Mucosa of rectum (tissue), 2 donors: ENCODE data around the gene FBXL22.
"Not testable (repeated sequence)": the region's sequence is repeated elsewhere in the genome, so short reads cannot be mapped to it uniquely, and the experiment has no call there.

Experiments
- H3K27ac ChIP-seq, 2 donors: one replicate each; pipeline ENCODE4 v1.7.0; 2013; ENCODE audit warnings: inconsistent platforms in 2 of 2, low read depth in 2 of 2, low read length in 2 of 2
- H3K27me3 ChIP-seq, 2 donors: one replicate each; pipeline ENCODE4 v1.7.0; 2013; ENCODE audit warnings: low read length in 2 of 2; ENCODE audit not compliant: control insufficient read depth in 2 of 2, insufficient read depth in 2 of 2
- H3K36me3 ChIP-seq, 2 donors: one replicate each; pipeline ENCODE4 v1.7.0; 2013; ENCODE audit warnings: low read length in 2 of 2; ENCODE audit not compliant: control insufficient read depth in 2 of 2, insufficient read depth in 2 of 2
- H3K4me1 ChIP-seq, 2 donors: one replicate each; pipeline ENCODE4 v1.7.0; 2013; ENCODE audit warnings: low read length in 2 of 2, mild to moderate bottlenecking in 1 of 2; ENCODE audit not compliant: control insufficient read depth in 2 of 2, insufficient read depth in 2 of 2
- H3K4me3 ChIP-seq, 2 donors: one replicate each; pipeline ENCODE4 v1.7.0; 2013; ENCODE audit warnings: low read length in 2 of 2
- H3K9ac ChIP-seq, 2 donors: one replicate each; pipeline ENCODE4 v1.7.0; 2013; ENCODE audit warnings: low read length in 2 of 2, low read depth in 1 of 2, mild to moderate bottlenecking in 1 of 2
- H3K9me3 ChIP-seq, 2 donors: one replicate each; pipeline ENCODE4 v1.7.0; 2013; ENCODE audit warnings: low read length in 2 of 2; ENCODE audit not compliant: control insufficient read depth in 2 of 2
- donor health status: healthy.
- donor health status: Normal muscosa, but diverticular disease.

The FBXL22 gene

DNA sequence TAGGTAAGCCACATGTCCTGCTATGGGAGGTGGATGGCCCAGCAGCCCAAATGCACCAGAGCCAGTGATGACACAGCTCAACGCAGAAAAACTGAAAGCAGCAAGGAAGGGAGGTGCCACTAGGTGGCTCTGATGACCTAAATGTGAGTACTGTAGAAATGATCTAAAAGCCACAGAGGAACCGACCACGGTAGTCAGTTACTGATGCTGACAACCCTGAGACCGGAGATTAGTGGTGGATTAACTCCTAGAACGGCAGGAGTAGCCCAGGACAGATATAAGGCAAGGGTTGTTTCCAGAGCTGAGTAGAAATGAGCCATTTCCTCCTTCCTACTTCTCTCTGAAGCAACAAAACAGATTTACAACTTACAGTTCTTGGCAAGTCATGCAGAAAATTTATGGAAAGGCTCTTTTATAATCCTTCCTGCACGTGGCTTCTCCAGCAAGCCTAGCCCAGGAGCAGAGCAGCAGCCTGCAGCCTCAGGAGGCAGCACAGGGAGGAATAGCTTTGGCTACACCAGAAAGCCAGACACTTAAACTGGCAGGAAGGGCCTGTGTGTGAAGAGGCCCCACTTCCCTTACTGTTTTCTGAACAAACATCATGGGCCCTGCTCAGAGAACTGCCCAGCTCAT, 13.1 kb downstream of the FBXL22 start:
- Histone ChIP-seq H3K4me3 (peak overlapping the region in 1 of 2 donors; percentile 28), H3K27ac (peak overlapping the region; percentile 74 to 80), H3K27me3 (no peaks in the 10 kb centered on the region), H3K9me3 (no peaks in the 10 kb centered on the region), H3K4me1 (peaks cover 17 to 23% of the 10 kb centered on the region in 2 donors), H3K36me3 (peaks cover 26 to 31% of the 10 kb centered on the region in 2 donors), H3K9ac (peak overlapping the region; percentile 42 to 56)

DNA sequence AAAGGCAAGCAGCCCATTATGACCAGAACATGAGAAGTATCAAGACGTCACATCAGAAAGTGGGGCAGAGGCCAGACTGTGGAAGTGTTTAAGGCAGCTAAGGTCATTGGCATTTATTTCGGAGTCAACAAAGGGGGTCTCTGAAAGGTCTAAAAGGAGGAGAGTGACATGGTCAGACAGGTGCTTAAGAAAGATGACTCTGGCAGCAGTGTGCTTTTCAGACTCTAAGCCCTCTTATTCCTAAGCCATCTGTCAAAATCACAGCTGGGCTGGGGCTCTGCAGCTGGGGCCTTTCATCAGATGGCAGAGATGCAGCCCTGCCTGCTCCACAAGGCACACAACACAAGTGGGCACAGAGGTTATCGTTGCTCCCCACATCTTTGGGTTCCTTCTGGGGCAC, 14.0 kb downstream of the FBXL22 start:
- Histone ChIP-seq H3K9ac (no peak overlapping the region), H3K27me3 (no peaks in the 10 kb centered on the region), H3K27ac (peak overlapping the region in 1 of 2 donors; percentile 19), H3K36me3 (peaks cover 29 to 39% of the 10 kb centered on the region in 2 donors), H3K9me3 (no peaks in the 10 kb centered on the region), H3K4me3 (no peak overlapping the region), H3K4me1 (peaks cover 17 to 23% of the 10 kb centered on the region in 2 donors)

DNA sequence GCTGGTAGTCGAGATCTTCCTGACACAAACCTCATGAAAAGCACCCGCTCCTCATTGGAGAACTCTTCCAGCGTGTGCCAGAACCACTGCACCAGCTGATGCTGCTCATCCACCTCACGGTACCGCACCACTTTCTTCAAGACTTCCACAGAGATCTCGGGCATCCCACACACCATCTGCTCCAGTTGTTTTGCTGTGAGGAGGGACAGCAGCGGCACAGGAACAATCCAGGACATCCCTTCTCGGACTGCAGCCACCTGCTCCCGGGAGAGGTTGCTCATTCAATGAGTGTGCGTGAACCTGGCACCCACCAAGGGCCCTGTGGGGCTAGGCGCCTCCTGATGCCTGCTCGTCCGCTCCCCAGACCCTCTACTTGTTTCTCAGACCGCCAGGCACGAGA, 15.1 kb downstream of the FBXL22 start:
- peaks cover 17 to 23% of the 10 kb centered on the region in 2 donors for H3K4me1 ChIP-seq
- H3K4me3 ChIP-seq = no peak overlapping the region
- no peak overlapping the region for H3K27ac ChIP-seq
- H3K9me3 ChIP-seq = no peaks in the 10 kb centered on the region
- peaks cover 29 to 41% of the 10 kb centered on the region in 2 donors for H3K36me3 ChIP-seq
- no peaks in the 10 kb centered on the region for H3K27me3 ChIP-seq
- no peak overlapping the region for H3K9ac ChIP-seq

DNA sequence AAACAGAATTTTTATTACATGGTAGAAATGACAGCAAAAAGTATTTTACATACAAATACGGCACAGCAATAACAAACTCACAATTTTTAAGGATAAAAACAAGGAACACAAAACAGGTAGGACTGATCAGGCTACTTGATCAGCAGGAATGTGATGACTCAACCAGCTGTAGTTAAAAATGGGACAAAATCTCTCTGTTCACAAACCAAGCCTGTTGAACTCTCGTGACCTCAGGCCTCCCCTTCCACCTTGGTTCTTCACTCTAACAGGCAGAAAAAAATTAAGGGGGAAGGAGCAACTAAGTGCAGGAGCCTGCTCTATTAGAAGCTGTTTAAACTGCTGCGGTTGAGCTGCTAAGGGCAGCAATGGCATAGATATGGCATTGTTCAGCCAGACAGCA, 18.7 kb downstream of the FBXL22 start:
- H3K36me3 ChIP-seq = peaks cover 9 to 21% of the 10 kb centered on the region in 2 donors
- H3K4me3 ChIP-seq = no peak overlapping the region
- no peak overlapping the region for H3K27ac ChIP-seq
- H3K27me3 ChIP-seq = no peaks in the 10 kb centered on the region
- peaks cover 7% of the 10 kb centered on the region in 2 donors for H3K4me1 ChIP-seq
- no peaks in the 10 kb centered on the region for H3K9me3 ChIP-seq
- no peak overlapping the region for H3K9ac ChIP-seq

DNA sequence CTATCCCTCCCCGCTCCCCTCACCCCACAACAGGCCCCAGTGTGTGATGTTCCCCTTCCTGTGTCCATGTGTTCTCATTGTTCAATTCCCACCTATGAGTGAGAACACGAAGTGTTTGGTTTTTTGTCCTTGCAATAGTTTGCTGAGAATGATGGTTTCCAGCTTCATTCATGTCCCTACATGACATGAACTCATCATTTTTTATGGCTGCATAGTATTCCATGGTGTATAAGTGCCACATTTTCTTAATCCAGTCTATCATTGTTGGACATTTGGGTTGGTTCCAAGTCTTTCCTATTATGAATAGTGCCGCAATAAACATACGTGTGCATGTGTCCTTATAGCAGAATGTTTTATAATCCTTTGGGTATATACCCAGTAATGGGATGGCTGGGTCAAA, 20.0 kb downstream of the FBXL22 start:
- not testable (repeated sequence) for H3K27ac ChIP-seq, H3K27me3 ChIP-seq
- peaks cover 14 to 21% of the 10 kb centered on the region in 2 donors for H3K36me3 ChIP-seq

DNA sequence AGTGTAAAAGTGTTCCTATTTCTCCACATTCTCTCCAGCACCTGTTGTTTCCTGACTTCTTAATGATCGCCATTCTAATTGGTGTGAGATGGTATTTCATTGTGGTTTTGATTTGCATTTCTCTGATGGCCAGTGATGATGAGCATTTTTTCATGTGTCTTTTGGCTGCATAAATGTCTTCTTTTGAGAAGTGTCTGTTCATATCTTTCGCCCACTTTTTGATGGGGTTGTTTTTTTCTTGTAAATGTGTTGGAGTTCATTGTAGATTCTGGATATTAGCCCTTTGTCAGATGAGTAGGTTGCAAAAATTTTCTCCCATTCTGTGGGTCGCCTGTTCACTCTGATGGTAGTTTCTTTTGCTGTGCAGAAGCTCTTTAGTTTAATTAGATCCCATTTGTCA, 20.4 kb downstream of the FBXL22 start:
- H3K9me3 ChIP-seq, H3K4me3 ChIP-seq, H3K27me3 ChIP-seq, H3K9ac ChIP-seq, H3K4me1 ChIP-seq, H3K27ac ChIP-seq: not testable (repeated sequence)
- H3K36me3 ChIP-seq = peaks cover 17 to 23% of the 10 kb centered on the region in 2 donors

More for the DNA sequence above, 20.0 kb downstream of the FBXL22 start:
- not testable (repeated sequence) for H3K4me1 ChIP-seq, H3K4me3 ChIP-seq, H3K9me3 ChIP-seq, H3K9ac ChIP-seq

DNA sequence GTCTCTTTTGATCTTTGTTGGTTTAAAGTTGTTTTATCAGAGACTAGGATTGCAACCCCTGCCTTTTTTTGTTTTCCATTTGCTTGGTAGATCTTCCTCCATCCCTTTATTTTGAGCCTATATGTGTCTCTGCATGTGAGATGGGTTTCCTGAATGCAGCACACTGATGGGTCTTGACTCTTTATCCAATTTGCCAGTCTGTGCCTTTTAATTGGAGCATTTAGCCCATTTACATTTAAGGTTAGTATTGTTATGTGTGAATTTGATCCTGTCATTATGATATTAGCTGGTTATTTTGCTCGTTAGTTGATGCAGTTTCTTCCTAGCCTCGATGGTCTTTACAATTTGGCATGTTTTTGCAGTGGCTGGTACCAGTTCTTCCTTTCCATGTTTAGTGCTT, 23.6 kb downstream of the FBXL22 start:
- H3K9me3 ChIP-seq, H3K27me3 ChIP-seq, H3K9ac ChIP-seq, H3K4me1 ChIP-seq, H3K27ac ChIP-seq, H3K4me3 ChIP-seq: not testable (repeated sequence)
- H3K36me3 ChIP-seq = peaks cover 32 to 34% of the 10 kb centered on the region in 2 donors

DNA sequence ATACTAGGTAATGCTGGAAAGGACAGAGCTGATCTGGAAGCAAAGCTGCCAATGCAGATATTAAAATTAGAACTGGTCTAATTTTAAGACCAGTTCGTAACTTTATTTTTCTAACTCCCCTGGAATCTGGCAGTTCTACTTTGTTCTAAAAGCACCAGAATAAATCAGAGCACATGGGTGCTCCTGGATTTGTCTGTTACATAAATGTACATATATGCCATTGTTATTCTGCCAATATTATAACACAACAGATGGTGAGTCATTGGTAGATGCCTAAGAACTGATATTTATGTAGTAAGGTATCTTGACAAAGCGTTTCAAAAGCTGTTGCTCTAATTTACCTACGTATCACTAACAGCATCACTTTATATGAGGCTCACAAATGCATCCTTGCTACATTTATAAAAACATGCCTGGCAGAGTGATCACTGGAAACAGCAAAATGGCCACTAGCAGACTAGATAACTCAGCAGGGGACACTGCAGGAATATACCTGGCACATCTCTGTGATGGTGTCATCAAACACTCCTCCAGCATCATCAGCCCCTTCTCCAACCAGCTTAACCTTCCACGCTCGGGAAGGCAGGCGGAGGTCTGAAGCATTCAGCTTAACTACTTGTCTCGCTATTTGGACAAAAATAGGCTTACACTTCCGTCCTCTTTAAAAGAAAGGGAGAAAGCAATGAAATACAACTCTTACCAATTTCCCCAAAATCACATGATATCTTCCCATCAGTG, 26.2 kb downstream of the FBXL22 start:
- Histone ChIP-seq H3K4me1 (no peaks in the 10 kb centered on the region), H3K9ac (no peak overlapping the region), H3K4me3 (no peak overlapping the region), H3K9me3 (no peaks in the 10 kb centered on the region), H3K36me3 (peaks cover 42% of the 10 kb centered on the region in 2 donors), H3K27me3 (no peaks in the 10 kb centered on the region), H3K27ac (no peak overlapping the region)

DNA sequence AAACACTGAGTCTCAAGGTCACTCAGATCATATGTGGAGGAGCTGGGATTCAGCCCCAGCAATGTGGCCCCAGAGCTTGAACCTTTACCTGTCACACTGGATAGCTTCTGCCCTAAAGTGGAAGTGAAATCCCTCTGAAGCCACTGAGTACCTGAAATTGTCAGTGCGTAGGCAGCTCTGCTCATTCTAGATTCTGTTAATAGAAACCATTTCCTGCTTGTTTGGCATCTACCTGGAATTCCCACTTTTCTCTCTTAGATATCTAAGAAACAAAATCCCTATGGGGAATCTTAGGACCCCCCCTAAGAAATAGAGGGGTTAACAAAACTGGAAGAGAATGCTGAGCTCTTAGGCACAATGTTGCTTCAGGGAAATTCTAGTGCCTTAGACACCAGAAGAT, 29.8 kb downstream of the FBXL22 start:
- no peaks in the 10 kb centered on the region for H3K4me1 ChIP-seq
- H3K36me3 ChIP-seq = peaks cover 60 to 67% of the 10 kb centered on the region in 2 donors
- no peaks in the 10 kb centered on the region for H3K27me3 ChIP-seq
- H3K9ac ChIP-seq = no peak overlapping the region
- no peak overlapping the region for H3K4me3 ChIP-seq
- H3K9me3 ChIP-seq = no peaks in the 10 kb centered on the region
- no peak overlapping the region for H3K27ac ChIP-seq

DNA sequence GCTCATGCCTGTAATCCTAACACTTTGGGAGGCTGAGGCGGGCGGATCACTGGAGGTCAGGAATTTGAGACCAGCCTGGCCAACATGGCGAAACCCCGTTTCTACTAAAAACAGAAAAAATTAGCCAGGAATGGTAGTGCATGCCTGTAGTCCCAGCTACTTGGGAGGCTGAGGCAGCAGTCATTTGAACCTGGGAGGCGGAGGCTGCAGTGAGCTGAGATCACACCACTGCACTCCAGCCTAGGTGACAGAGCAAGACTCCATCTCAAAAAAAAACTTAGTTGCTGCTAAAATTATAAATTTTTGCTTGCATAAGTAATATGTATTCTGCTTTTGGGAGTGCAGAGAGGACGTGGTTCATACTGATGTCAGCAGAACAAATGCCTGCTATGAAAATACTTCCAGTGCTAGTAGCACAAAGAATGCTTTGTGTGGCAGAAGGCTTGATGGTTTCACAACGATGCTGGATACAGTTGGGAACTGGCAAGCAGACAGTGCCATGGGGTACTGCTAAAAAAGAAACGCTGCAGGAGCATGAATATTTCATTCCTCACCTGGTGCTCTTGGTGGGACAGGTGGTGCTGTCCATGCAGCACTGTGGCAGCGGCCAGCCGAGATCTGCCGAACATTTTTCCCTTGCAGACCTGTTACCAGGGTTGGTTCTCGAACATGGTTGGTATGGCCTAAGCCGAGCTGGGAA, 31.1 kb downstream of the FBXL22 start:
- Histone ChIP-seq H3K27ac (no peak overlapping the region), H3K9me3 (no peaks in the 10 kb centered on the region), H3K4me3 (no peak overlapping the region), H3K9ac (no peak overlapping the region), H3K27me3 (no peaks in the 10 kb centered on the region), H3K36me3 (peaks cover 62 to 70% of the 10 kb centered on the region in 2 donors), H3K4me1 (no peaks in the 10 kb centered on the region)
